Testis (tissue), 2 donors: ENCODE data around the gene HAUS7.

Source experiments
- POLR2A ChIP-seq: fragments of 450-650 bp; IDR thresholded peaks from one replicate; pipeline ENCODE4 v1.6.1; 2017; ENCODE audit warnings: antibody characterized with exemption, mild to moderate bottlenecking, moderate library complexity
- TF ChIP-seq, protein P1 (sequence below), 3 experiments: fragments of 450-650 bp in 2 of 3; fragments of 200-600 bp in 1 of 3; sonication (generic) in 1 of 3; IDR thresholded peaks; one replicate each; pipeline ENCODE4 v1.5.1; 2016 to 2019; ENCODE audit warnings: antibody characterized with exemption in 3 of 3, mild to moderate bottlenecking in 2 of 3, moderate library complexity in 1 of 3

DNA sequence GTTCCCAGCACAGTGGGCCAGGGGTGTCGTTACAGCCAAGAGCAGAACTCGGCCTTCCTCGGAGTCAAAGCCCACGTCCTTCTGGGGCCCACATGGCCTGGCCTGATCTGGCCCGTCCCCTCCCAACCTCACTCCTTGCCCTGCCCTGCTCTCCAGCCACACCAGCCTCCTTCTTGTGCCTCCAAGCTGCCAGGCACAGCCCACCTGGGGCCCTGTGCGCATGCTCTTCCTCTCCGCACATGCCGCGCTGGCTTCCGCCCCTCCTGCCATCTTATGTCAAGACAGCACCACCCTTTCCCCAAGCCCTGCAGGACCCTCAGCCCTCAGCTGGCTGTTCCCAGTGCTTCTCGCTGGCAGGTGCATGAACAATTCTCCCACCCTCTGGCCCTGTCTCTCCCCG, 6.8 kb downstream of the HAUS7 start:
- TF ChIP-seq, protein P1, sequence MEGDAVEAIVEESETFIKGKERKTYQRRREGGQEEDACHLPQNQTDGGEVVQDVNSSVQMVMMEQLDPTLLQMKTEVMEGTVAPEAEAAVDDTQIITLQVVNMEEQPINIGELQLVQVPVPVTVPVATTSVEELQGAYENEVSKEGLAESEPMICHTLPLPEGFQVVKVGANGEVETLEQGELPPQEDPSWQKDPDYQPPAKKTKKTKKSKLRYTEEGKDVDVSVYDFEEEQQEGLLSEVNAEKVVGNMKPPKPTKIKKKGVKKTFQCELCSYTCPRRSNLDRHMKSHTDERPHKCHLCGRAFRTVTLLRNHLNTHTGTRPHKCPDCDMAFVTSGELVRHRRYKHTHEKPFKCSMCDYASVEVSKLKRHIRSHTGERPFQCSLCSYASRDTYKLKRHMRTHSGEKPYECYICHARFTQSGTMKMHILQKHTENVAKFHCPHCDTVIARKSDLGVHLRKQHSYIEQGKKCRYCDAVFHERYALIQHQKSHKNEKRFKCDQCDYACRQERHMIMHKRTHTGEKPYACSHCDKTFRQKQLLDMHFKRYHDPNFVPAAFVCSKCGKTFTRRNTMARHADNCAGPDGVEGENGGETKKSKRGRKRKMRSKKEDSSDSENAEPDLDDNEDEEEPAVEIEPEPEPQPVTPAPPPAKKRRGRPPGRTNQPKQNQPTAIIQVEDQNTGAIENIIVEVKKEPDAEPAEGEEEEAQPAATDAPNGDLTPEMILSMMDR (IDR thresholded peaks at IDR 0.05): no peak
- TF ChIP-seq POLR2A: no peak
